Measurements from ENCODE around the gene POU2F1.
A peak's percentile ranks its signal among the peaks of the same experiment; 100 is the strongest.

Gene POU2F1

DNA sequence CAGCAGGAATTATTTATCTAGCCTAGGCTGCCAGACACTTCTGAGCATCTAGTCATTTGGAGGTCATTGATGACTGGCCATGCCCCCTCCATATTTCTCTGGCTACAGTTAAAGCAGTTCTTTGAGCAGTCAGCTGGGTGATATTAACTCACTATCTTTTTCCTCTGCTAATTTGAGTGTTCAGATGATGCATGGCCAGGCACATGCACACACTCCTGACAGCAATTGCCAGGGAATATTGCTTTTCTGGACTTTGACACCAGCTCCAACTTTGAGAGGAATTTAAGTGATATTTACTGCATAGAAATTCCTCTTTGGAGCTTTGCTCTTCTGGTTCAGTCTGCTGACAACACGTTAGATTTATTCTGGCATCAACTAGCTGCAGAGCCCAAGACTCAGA is 245.1 kb downstream of the POU2F1 start:
- Mint-ChIP-seq H3K4me1 (ENCODE audit: low read depth in 2 of 2) (peaks cover 27 to 51% of the 10 kb centered on the region in 2 donors), H3K4me3 (no peak overlapping the region), H3K27ac (peak overlapping the region; percentile 24 to 81), H3K27me3 (no peaks in the 10 kb centered on the region), H3K9me3 (no peaks in the 10 kb centered on the region), H3K36me3 (ENCODE audit: insufficient read depth) (peaks cover 81% of the 10 kb centered on the region)
- DNase-seq (no peak), ATAC-seq (replicated peaks) (no peak)

- H3K27ac Mint-ChIP-seq = peak overlapping the region in 1 of 2 donors; percentile 58
- peaks cover 30 to 58% of the 10 kb centered on the region in 2 donors for H3K4me1 Mint-ChIP-seq (ENCODE audit: low read depth in 2 of 2)
- no peak overlapping the region for H3K4me3 Mint-ChIP-seq
- peaks cover 77% of the 10 kb centered on the region for H3K36me3 Mint-ChIP-seq (ENCODE audit: insufficient read depth)
- DNase-seq = no peak
- ATAC-seq (replicated peaks) = no peak
- H3K9me3 Mint-ChIP-seq = no peaks in the 10 kb centered on the region
- no peaks in the 10 kb centered on the region for H3K27me3 Mint-ChIP-seq
Observed at GRCh38 chr1:167467126-167467710, 246.5 kb downstream of the POU2F1 start.

DNA sequence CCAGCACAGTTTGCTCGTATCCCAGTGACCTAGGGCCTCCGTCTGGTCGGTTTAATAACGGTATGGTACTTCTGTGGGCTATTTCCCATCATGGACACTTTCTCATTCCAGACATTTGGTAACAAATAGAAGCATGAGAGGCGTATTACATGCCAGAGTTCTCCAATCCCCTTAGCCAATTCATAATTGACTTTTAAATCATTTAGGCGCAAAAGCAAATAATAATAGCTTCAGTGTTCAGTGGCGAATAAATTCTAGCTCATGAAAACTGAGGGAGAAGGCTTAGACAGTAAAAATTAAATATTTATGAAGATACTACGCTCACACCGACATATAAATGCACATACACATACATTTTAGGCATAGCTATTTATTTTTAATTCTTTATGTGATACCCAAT is 247.1 kb downstream of the POU2F1 start:
- H3K27ac Mint-ChIP-seq = peak overlapping the region; percentile 58 to 83
- no peak for DNase-seq
- H3K4me3 Mint-ChIP-seq = no peak overlapping the region
- H3K4me1 Mint-ChIP-seq (ENCODE audit: low read depth in 2 of 2) = peaks cover 29 to 62% of the 10 kb centered on the region in 2 donors
- ATAC-seq (replicated peaks) = no peak
- H3K27me3 Mint-ChIP-seq = no peaks in the 10 kb centered on the region
- H3K36me3 Mint-ChIP-seq (ENCODE audit: insufficient read depth) = peaks cover 76% of the 10 kb centered on the region
- H3K9me3 Mint-ChIP-seq = no peaks in the 10 kb centered on the region

DNA sequence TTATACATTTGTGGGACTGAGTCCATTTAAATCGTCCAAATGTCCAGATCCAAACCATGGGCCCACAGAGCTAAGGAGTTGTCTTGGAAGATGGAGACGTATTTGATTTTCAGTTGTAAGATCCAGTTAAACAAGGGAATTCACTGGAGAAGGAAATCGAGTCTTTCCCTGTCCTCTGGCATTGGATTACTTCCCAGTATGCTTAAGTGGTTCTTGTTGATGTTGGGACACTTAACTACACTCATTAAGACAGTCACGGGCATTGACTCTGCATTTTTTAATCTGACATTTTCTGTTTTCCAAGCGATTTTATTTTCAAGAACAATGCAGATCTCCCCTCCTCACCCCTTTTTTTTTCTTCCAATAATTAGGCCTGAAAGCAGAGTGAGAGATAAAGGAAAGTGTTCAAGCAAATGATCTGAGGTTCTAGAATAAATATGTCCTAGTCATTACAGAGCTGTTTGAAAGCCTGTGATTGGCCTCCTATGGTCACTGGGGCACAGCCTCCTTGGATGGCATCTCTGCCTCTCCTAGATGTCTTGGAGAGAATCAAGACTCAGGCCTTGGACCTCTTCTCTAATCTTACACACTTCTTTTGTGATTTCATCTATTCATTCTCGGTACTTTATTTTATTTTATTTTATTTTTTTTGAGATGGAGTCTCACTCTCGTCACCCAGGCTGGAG is 248.7 kb downstream of the POU2F1 start:
- Mint-ChIP-seq H3K4me3 (no peak overlapping the region), H3K4me1 (ENCODE audit: low read depth in 2 of 2) (peaks cover 40 to 63% of the 10 kb centered on the region in 2 donors), H3K27ac (peak overlapping the region; percentile 58 to 83), H3K27me3 (no peaks in the 10 kb centered on the region), H3K9me3 (no peaks in the 10 kb centered on the region), H3K36me3 (ENCODE audit: insufficient read depth) (peaks cover 80% of the 10 kb centered on the region)
- DNase-seq = no peak
- no peak for ATAC-seq (replicated peaks)

GRCh38 chr1:167471568-167471967 is 250.9 kb downstream of the POU2F1 start:
- Mint-ChIP-seq H3K27me3 (no peaks in the 10 kb centered on the region), H3K4me3 (peak overlapping the region in 1 of 2 donors; percentile 43), H3K27ac (peak overlapping the region in 1 of 2 donors; percentile 83), H3K9me3 (no peaks in the 10 kb centered on the region), H3K4me1 (ENCODE audit: low read depth in 2 of 2) (peaks cover 48 to 69% of the 10 kb centered on the region in 2 donors), H3K36me3 (ENCODE audit: insufficient read depth) (peaks cover 83% of the 10 kb centered on the region)
- no peak for DNase-seq
- ATAC-seq (replicated peaks) = no peak

- Mint-ChIP-seq H3K27ac (peak overlapping the region; percentile 77 to 83), H3K4me3 (peak overlapping the region; percentile 70 to 79), H3K27me3 (no peaks in the 10 kb centered on the region), H3K4me1 (ENCODE audit: low read depth in 2 of 2) (peaks cover 57 to 83% of the 10 kb centered on the region in 2 donors), H3K36me3 (ENCODE audit: insufficient read depth) (peaks cover 85% of the 10 kb centered on the region), H3K9me3 (no peaks in the 10 kb centered on the region)
- ATAC-seq (replicated peaks) (no peak), DNase-seq (no peak)
Observed at GRCh38 chr1:167472752-167473521, 252.3 kb downstream of the POU2F1 start.

- DNase-seq (no peak), ATAC-seq (replicated peaks) (peak; percentile 65)
- H3K36me3 Mint-ChIP-seq (ENCODE audit: insufficient read depth) = peaks cover 86% of the 10 kb centered on the region
- no peaks in the 10 kb centered on the region for H3K9me3 Mint-ChIP-seq
- H3K4me1 Mint-ChIP-seq (ENCODE audit: low read depth in 2 of 2) = peaks cover 59 to 82% of the 10 kb centered on the region in 2 donors
- no peaks in the 10 kb centered on the region for H3K27me3 Mint-ChIP-seq
- H3K27ac Mint-ChIP-seq = peak overlapping the region; percentile 77 to 83
- H3K4me3 Mint-ChIP-seq = peak overlapping the region; percentile 70 to 79
Observed at GRCh38 chr1:167473761-167474160, 253.1 kb downstream of the POU2F1 start.

GRCh38 chr1:167474191-167474641 is 253.5 kb downstream of the POU2F1 start:
- Mint-ChIP-seq H3K27me3 (no peaks in the 10 kb centered on the region), H3K9me3 (no peaks in the 10 kb centered on the region), H3K27ac (peak overlapping the region; percentile 77 to 83), H3K4me3 (peak overlapping the region; percentile 70 to 79), H3K4me1 (ENCODE audit: low read depth in 2 of 2) (peaks cover 58 to 82% of the 10 kb centered on the region in 2 donors), H3K36me3 (ENCODE audit: insufficient read depth) (peaks cover 84% of the 10 kb centered on the region)
- peak; percentile 83 for ATAC-seq (replicated peaks)
- no peak for DNase-seq

DNA sequence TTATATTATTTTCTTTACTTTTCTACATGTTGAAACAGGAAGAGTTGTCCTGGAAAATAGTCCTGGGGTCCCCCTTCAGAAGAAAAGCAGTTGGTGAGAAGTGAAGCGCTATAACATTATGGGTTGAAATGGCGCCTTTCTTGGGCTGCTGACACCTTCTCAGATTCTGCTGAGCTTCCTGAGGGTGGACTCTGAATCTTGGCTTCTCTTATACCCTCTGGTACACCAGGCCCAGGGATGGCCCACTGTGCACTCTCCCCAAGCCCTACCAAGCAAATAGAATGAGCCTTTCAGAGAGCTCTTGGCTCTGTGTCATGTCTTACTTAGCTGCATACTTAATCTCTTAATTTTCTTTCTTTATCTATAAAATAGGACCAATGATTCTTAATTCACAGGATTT is 255.4 kb downstream of the POU2F1 start:
- Mint-ChIP-seq H3K9me3 (no peaks in the 10 kb centered on the region), H3K4me3 (peak overlapping the region; percentile 36 to 79), H3K36me3 (ENCODE audit: insufficient read depth) (peaks cover 84% of the 10 kb centered on the region), H3K4me1 (ENCODE audit: low read depth in 2 of 2) (peaks cover 69 to 90% of the 10 kb centered on the region in 2 donors), H3K27ac (peak overlapping the region; percentile 56 to 77), H3K27me3 (no peaks in the 10 kb centered on the region)
- DNase-seq = no peak
- ATAC-seq (replicated peaks) = no peak

Measured in effector memory CD8-positive, alpha-beta T cell (primary cell).